Urinary bladder (tissue), 4 donors: ENCODE data around the gene CYLD. TPM values are rescaled to one million over a fixed set of nuclear protein-coding genes. Genes with fewer than 3 reads are reported as not detected.

Experiments used
- DNase-seq: peaks from one replicate; pipeline ENCODE4 v3.0.0-alpha.2; 2015; ENCODE audit errors: extremely low spot score
- H3K27ac ChIP-seq: one replicate; pipeline ENCODE4 v1.5.1; 2013; ENCODE audit warnings: low read depth, mild to moderate bottlenecking, moderate library complexity
- H3K36me3 ChIP-seq: one replicate; pipeline ENCODE4 v1.6.1; 2013; ENCODE audit warnings: mild to moderate bottlenecking, moderate library complexity; ENCODE audit not compliant: insufficient read depth
- H3K4me1 ChIP-seq: one replicate; pipeline ENCODE4 v1.6.1; 2013; ENCODE audit warnings: mild to moderate bottlenecking, moderate library complexity; ENCODE audit not compliant: insufficient read depth
- H3K4me3 ChIP-seq: one replicate; pipeline ENCODE4 v1.5.1; 2013; ENCODE audit warnings: low read depth, low read length
- WGBS: extraction: QIAGEN DNeasy Blood & Tissue Kit; methylation state at CpG from one replicate; pipeline ENCODE4 v1.1.7; 2013; 5-methylcytosine and 5-hydroxymethylcytosine counted together
- polyA plus RNA-seq: library from polyadenylated mRNA; stranded (reverse); fragments of 200-250 nt; gene quantifications from one replicate; pipeline ENCODE4 v1.2.3, GENCODE V29; 2013
- total RNA-seq: library from RNA; depleted of rRNA; stranded (reverse); fragments of >200 nt; gene quantifications from one replicate; pipeline ENCODE4 v1.2.3, GENCODE V29; 2014
- donor health status: healthy with polysubstance abuse.
- donor health status: healthy.

The CYLD gene
- total and polyA plus RNA-seq, 2 donors = 13.2 to 61.3 TPM

GRCh38 chr16:50814541-50814940 is 72.7 kb downstream of the CYLD start:
- no peaks in the 10 kb centered on the region for H3K36me3 ChIP-seq
- 92% methylated on average over 7 of the region's 7 CpGs for WGBS
- no peak overlapping the region for H3K4me3 ChIP-seq
- no peak overlapping the region for H3K27ac ChIP-seq
- H3K4me1 ChIP-seq = no peaks in the 10 kb centered on the region
- no peak for DNase-seq

GRCh38 chr16:50815382-50815781 is 73.5 kb downstream of the CYLD start:
- no peak overlapping the region for H3K27ac ChIP-seq
- no peak for DNase-seq
- no peaks in the 10 kb centered on the region for H3K36me3 ChIP-seq
- 86% methylated on average over 7 of the region's 7 CpGs for WGBS
- no peak overlapping the region for H3K4me3 ChIP-seq
- H3K4me1 ChIP-seq = no peaks in the 10 kb centered on the region

GRCh38 chr16:50816901-50817555 is 75.1 kb downstream of the CYLD start:
- Histone ChIP-seq H3K27ac (no peak overlapping the region), H3K4me3 (no peak overlapping the region), H3K36me3 (no peaks in the 10 kb centered on the region), H3K4me1 (no peaks in the 10 kb centered on the region)
- 85% methylated on average over 11 of the region's 11 CpGs for WGBS
- no peak for DNase-seq

GRCh38 chr16:50818380-50818779 is 76.5 kb downstream of the CYLD start:
- Histone ChIP-seq H3K4me3 (no peak overlapping the region), H3K4me1 (no peaks in the 10 kb centered on the region), H3K27ac (no peak overlapping the region), H3K36me3 (no peaks in the 10 kb centered on the region)
- 88% methylated on average over 8 of the region's 8 CpGs for whole genome bisulfite sequencing
- DNase-seq = no peak

- 87% methylated on average over 6 of the region's 6 CpGs for WGBS
- Histone ChIP-seq H3K27ac (no peak overlapping the region), H3K4me3 (no peak overlapping the region), H3K36me3 (no peaks in the 10 kb centered on the region), H3K4me1 (no peaks in the 10 kb centered on the region)
- DNase-seq = no peak
Observed at GRCh38 chr16:50819706-50820105, 77.8 kb downstream of the CYLD start.

- Histone ChIP-seq H3K4me1 (no peaks in the 10 kb centered on the region), H3K27ac (no peak overlapping the region), H3K4me3 (no peak overlapping the region), H3K36me3 (no peaks in the 10 kb centered on the region)
- 91% methylated on average over 5 of the region's 5 CpGs for WGBS
- DNase-seq = no peak
Observed at GRCh38 chr16:50820225-50820624, 78.3 kb downstream of the CYLD start.

GRCh38 chr16:50821586-50821985 is 79.7 kb downstream of the CYLD start:
- H3K4me3 ChIP-seq = no peak overlapping the region
- DNase-seq = no peak
- no peaks in the 10 kb centered on the region for H3K4me1 ChIP-seq
- no peaks in the 10 kb centered on the region for H3K36me3 ChIP-seq
- no peak overlapping the region for H3K27ac ChIP-seq
- WGBS = 81% methylated on average over 6 of the region's 6 CpGs

- no peak for DNase-seq
- Histone ChIP-seq H3K4me1 (no peaks in the 10 kb centered on the region), H3K4me3 (no peak overlapping the region), H3K36me3 (no peaks in the 10 kb centered on the region), H3K27ac (no peak overlapping the region)
- WGBS = 83% methylated on average over 9 of the region's 9 CpGs
Observed at GRCh38 chr16:50822671-50823070, 80.8 kb downstream of the CYLD start.

- Histone ChIP-seq H3K36me3 (no peaks in the 10 kb centered on the region), H3K27ac (no peak overlapping the region)
- 80% methylated on average over 3 of the region's 3 CpGs for WGBS
Observed at GRCh38 chr16:50826797-50827316, 85.0 kb downstream of the CYLD start.

GRCh38 chr16:50828164-50828702 is 86.3 kb downstream of the CYLD start:
- WGBS = 92% methylated on average over 1 of the region's 1 CpG
- Histone ChIP-seq H3K4me3 (no peak overlapping the region), H3K27ac (no peak overlapping the region), H3K36me3 (no peaks in the 10 kb centered on the region), H3K4me1 (no peaks in the 10 kb centered on the region)
- DNase-seq = no peak

More at GRCh38 chr16:50826797-50827316, 85.0 kb downstream of the CYLD start:
- H3K4me1 ChIP-seq = no peaks in the 10 kb centered on the region
- no peak for DNase-seq
- no peak overlapping the region for H3K4me3 ChIP-seq

GRCh38 chr16:50830698-50831097 is 88.8 kb downstream of the CYLD start:
- 87% methylated on average over 5 of the region's 5 CpGs for WGBS
- no peak overlapping the region for H3K4me3 ChIP-seq
- DNase-seq = no peak
- H3K27ac ChIP-seq = no peak overlapping the region
- H3K36me3 ChIP-seq = no peaks in the 10 kb centered on the region
- H3K4me1 ChIP-seq = no peaks in the 10 kb centered on the region

GRCh38 chr16:50831751-50832150 is 89.9 kb downstream of the CYLD start:
- H3K27ac ChIP-seq = no peak overlapping the region
- no peak for DNase-seq
- no peak overlapping the region for H3K4me3 ChIP-seq
- WGBS = 86% methylated on average over 1 of the region's 1 CpG
- H3K36me3 ChIP-seq = no peaks in the 10 kb centered on the region
- H3K4me1 ChIP-seq = no peaks in the 10 kb centered on the region

GRCh38 chr16:50833929-50834328 is 92.0 kb downstream of the CYLD start:
- WGBS = 89% methylated on average over 3 of the region's 3 CpGs
- Histone ChIP-seq H3K27ac (no peak overlapping the region), H3K4me1 (no peaks in the 10 kb centered on the region), H3K4me3 (no peak overlapping the region), H3K36me3 (no peaks in the 10 kb centered on the region)
- DNase-seq = no peak

- no peak for DNase-seq
- no peak overlapping the region for H3K27ac ChIP-seq
- 93% methylated on average over 4 of the region's 4 CpGs for WGBS
- no peaks in the 10 kb centered on the region for H3K4me1 ChIP-seq
- no peaks in the 10 kb centered on the region for H3K36me3 ChIP-seq
- H3K4me3 ChIP-seq = no peak overlapping the region
Observed at GRCh38 chr16:50834701-50835100, 92.8 kb downstream of the CYLD start.
